OCI-LY7 (cell line): ENCODE measurements around the gene ARHGEF11. TPM values are rescaled to one million over a fixed set of nuclear protein-coding genes. Genes with fewer than 3 reads are reported as not detected.

Experiments
- BruUV-seq: library from RNA; stranded (reverse); fragments of 400-500 nt; replicated peaks from 2 replicates; lab custom pipeline; 2021; lab: Mats Ljungman, UMichigan
- CTCF ChIA-PET: fragments of 300-600 bp; sonication (Branson Sonifier 250); formaldehyde crosslinking; loops from one replicate; lab custom pipeline; 2022; ENCODE audit warnings: antibody characterized with exemption; ENCODE audit not compliant: unreplicated experiment; lab: Charles Lee
- POLR2A ChIA-PET: fragments of 300-600 bp; sonication (Branson Sonifier 250); formaldehyde crosslinking; loops from one replicate; lab custom pipeline; 2022; ENCODE audit warnings: antibody characterized with exemption; lab: Charles Lee
- DNase-seq: peaks from one replicate; pipeline ENCODE4 v3.0.0-alpha.2; 2015; ENCODE audit warnings: low spot score
- H2AFZ ChIP-seq: fragments of 200-600 bp; sonication (generic), shearing (Covaris generic); 2 replicates; pipeline ENCODE4 v1.6.1; 2014; ENCODE audit warnings: mild to moderate bottlenecking, antibody characterized with exemption, low read length, moderate library complexity
- H3K27ac ChIP-seq: fragments of 200-600 bp; sonication (generic); 2 replicates; pipeline ENCODE4 v1.5.1; 2014; ENCODE audit warnings: mixed run types, low read depth, mild to moderate bottlenecking, moderate library complexity, low read length, inconsistent platforms; ENCODE audit not compliant: poor library complexity, severe bottlenecking
- H3K36me3 ChIP-seq: fragments of 200-600 bp; sonication (generic); 2 replicates; pipeline ENCODE4 v1.6.1; 2014; ENCODE audit warnings: mild to moderate bottlenecking, antibody characterized with exemption, low read length, moderate library complexity, mixed read lengths; ENCODE audit not compliant: insufficient read depth
- H3K4me1 ChIP-seq: fragments of 200-600 bp; sonication (generic); 2 replicates; pipeline ENCODE4 v1.5.1; 2014; ENCODE audit warnings: mild to moderate bottlenecking, low read length; ENCODE audit not compliant: insufficient read depth, poor library complexity, severe bottlenecking
- H3K4me2 ChIP-seq: fragments of 200-600 bp; sonication (generic); 2 replicates; pipeline ENCODE4 v1.6.1; 2014; ENCODE audit warnings: mild to moderate bottlenecking, low read length
- H3K4me3 ChIP-seq: fragments of 200-600 bp; sonication (generic); 2 replicates; pipeline ENCODE4 v1.5.1; 2014; ENCODE audit warnings: mild to moderate bottlenecking, low read depth, low read length; ENCODE audit not compliant: poor library complexity, severe bottlenecking
- H3K79me2 ChIP-seq: fragments of 200-600 bp; sonication (generic); 2 replicates; pipeline ENCODE4 v1.6.1; 2016; ENCODE audit warnings: low read depth, mild to moderate bottlenecking, low read length, moderate library complexity, mixed read lengths; ENCODE audit not compliant: insufficient read depth
- H3K9me2 ChIP-seq: fragments of 200-600 bp; sonication (generic); 2 replicates; pipeline ENCODE4 v1.6.1; 2016; ENCODE audit warnings: mild to moderate bottlenecking, low read length, mixed read lengths; ENCODE audit not compliant: insufficient read depth
- H3K9me3 ChIP-seq: fragments of 200-600 bp; sonication (generic); 2 replicates; pipeline ENCODE4 v1.6.1; 2014; ENCODE audit warnings: mild to moderate bottlenecking, mixed run types, low read length, mixed read lengths
- H4K20me1 ChIP-seq: fragments of 200-600 bp; sonication (generic); 2 replicates; pipeline ENCODE4 v1.6.1; 2014; ENCODE audit warnings: mild to moderate bottlenecking, antibody characterized with exemption, low read length, moderate library complexity, mixed read lengths; ENCODE audit not compliant: insufficient read depth
- EZH2phosphoT487 ChIP-seq: fragments of 200-600 bp; sonication (generic); IDR thresholded peaks from 2 replicates; pipeline ENCODE4 v1.6.1; 2018; ENCODE audit warnings: low read depth, borderline replicate concordance, mild to moderate bottlenecking, mixed run types, antibody characterized with exemption, low read length, moderate library complexity, mixed read lengths
- intact Hi-C: fragments of 100-400 bp; cut with micrococcal nuclease; formaldehyde crosslinking; loops from one replicate; pipeline ENCODE4 v1.10.0; 2022; ENCODE audit not compliant: unreplicated experiment
- total RNA-seq, 2 experiments: library from RNA; depleted of rRNA in 1 of 2; stranded (reverse); fragments of >200 nt in 1 of 2; shearing (Covaris generic) in 1 of 2; gene quantifications; 2 replicates each; pipeline ENCODE4 v1.2.3, GENCODE V29; 2014 to 2022
- TF ChIP-seq, protein P1 (sequence below): fragments of 200-600 bp; sonication (generic); conservative IDR thresholded peaks from 2 replicates; pipeline ENCODE4 v1.5.1; 2014; ENCODE audit warnings: mild to moderate bottlenecking, antibody characterized with exemption, low read length, moderate library complexity, mixed read lengths

ARHGEF11 gene
- total RNA-seq, 2 experiments from 2014 or later, result 1.5 to 3.4 TPM

DNA sequence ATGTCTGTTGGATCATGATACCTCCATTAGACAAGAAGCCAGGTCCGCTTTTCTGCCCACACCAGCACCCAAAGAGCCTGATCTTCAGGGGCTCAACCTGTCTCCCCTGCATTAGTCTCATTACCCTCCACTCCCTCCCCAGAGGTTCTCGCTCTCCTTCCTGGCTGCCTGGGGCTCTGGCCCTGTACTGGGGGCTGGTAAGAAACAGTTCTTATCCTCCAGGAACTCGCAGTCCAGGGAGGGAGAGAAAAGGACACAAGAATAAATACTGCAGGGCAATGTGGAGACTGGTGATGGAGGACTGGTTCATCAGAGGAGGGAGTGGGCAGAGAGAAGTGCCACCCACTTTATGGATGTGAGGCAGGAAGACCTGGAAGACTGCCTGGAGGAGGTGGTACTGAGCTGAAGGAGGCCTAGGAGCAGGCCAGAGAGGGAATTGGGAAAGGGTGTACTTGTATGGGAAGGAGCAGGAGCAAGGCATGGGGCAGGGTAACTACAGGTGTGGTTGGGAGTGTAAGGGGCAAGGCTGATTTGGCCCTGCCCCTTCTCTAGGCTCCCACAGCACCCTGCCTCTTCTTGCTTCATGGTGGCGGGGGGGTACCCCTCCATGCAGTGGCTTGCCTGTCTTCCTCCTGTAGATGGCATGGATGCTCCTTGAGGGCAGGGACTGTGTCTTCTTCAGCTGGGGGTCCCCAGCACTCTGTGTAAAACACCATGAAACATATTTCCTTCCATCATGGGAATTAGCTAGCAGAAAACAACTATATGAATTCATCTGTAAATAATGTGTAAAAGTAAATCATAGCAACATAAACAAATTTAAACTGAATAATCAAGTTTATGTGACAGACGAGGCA is 120.2 kb downstream of the ARHGEF11 start:
- no peak for DNase-seq
- no peaks in the 10 kb centered on the region for H3K79me2 ChIP-seq
- no peaks in the 10 kb centered on the region for H4K20me1 ChIP-seq
- H3K4me1 ChIP-seq, result no peaks in the 10 kb centered on the region
- TF ChIP-seq EZH2phosphoT487, result no peak
- TF ChIP-seq, protein P1, sequence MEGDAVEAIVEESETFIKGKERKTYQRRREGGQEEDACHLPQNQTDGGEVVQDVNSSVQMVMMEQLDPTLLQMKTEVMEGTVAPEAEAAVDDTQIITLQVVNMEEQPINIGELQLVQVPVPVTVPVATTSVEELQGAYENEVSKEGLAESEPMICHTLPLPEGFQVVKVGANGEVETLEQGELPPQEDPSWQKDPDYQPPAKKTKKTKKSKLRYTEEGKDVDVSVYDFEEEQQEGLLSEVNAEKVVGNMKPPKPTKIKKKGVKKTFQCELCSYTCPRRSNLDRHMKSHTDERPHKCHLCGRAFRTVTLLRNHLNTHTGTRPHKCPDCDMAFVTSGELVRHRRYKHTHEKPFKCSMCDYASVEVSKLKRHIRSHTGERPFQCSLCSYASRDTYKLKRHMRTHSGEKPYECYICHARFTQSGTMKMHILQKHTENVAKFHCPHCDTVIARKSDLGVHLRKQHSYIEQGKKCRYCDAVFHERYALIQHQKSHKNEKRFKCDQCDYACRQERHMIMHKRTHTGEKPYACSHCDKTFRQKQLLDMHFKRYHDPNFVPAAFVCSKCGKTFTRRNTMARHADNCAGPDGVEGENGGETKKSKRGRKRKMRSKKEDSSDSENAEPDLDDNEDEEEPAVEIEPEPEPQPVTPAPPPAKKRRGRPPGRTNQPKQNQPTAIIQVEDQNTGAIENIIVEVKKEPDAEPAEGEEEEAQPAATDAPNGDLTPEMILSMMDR, result no peak
- H3K4me2 ChIP-seq, result no peak overlapping the region
- intact Hi-C loops, result no loop called here
- H3K36me3 ChIP-seq, result no peaks in the 10 kb centered on the region
- no peak overlapping the region for H3K27ac ChIP-seq
- H2AFZ ChIP-seq, result no peak overlapping the region
- no peak overlapping the region for H3K4me3 ChIP-seq
- H3K9me3 ChIP-seq, result no peaks in the 10 kb centered on the region
- ChIA-PET POLR2A (interaction anchor here (0.5 to 0.8 kb wide), 2 partner anchors 11 to 33 kb away, joined by 3 to 4 read pairs; no protein-coding TSS in a partner anchor), CTCF (no interaction called here)
- no peaks in the 10 kb centered on the region for H3K9me2 ChIP-seq
- BruUV-seq, result no TSS peak

DNA sequence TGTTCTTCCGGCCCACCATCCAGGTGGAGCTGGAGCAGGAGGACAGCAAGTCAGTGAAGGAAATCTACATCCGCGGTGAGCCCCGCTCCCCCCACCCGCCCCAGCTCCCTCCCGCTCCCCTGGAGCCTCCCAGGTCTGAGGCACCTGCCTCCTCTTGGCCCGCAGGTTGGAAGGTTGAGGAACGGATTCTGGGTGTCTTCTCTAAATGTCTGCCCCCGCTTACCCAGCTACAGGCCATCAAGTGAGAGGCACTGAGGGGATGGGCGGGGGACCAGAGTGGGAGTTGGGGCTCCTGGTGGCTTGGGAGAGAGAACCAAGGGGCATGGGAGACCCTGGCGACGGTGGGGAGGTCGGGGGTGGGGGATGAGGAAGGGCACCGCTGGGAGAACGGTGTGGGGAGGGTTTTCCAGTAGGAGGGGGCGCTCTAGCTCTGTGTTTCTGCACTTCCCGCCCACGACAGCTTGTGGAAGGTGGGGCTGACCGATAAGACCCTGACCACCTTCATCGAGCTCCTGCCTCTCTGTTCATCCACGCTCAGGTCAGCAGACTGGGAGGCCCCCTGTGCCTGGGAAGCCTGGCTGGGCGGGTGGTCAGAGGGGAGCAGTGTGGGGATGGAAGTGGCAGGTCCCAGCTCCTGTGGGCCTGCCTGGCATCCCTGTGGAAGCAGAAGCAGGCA is 120.9 kb downstream of the ARHGEF11 start:
- CTCF ChIA-PET, result interaction anchor here (0.6 kb wide), 1 partner anchor 108 kb away, joined by 3 read pairs; the partner anchor contains the start of gene SH2D2A
- no peak overlapping the region for H3K27ac ChIP-seq
- H3K79me2 ChIP-seq, result no peaks in the 10 kb centered on the region
- no peaks in the 10 kb centered on the region for H3K36me3 ChIP-seq
- intact Hi-C loops, result no loop called here
- no TSS peak for BruUV-seq
- no peak for DNase-seq
- POLR2A ChIA-PET, result interaction anchor here (0.7 kb wide), 1 partner anchor 33 kb away, joined by 3 read pairs; no protein-coding TSS in a partner anchor
- no peaks in the 10 kb centered on the region for H4K20me1 ChIP-seq
- no peak overlapping the region for H2AFZ ChIP-seq
- H3K4me1 ChIP-seq, result no peaks in the 10 kb centered on the region
- no peaks in the 10 kb centered on the region for H3K9me2 ChIP-seq
- H3K4me3 ChIP-seq, result no peak overlapping the region
- no peaks in the 10 kb centered on the region for H3K9me3 ChIP-seq
- no peak overlapping the region for H3K4me2 ChIP-seq
- TF ChIP-seq, protein P1, result no peak
- no peak for TF ChIP-seq EZH2phosphoT487
